CD4-positive, alpha-beta T cell (primary cell): ENCODE data around the gene IP6K3. TPM values are rescaled to one million over a fixed set of nuclear protein-coding genes. Genes with fewer than 3 reads are reported as not detected.

Source experiments
- ATAC-seq: fragments of 200-7000 bp; cut with Tn5 transposase; one replicate; pipeline ENCODE4 v1.10.0; 2022; ENCODE audit warnings: mild to moderate bottlenecking; ENCODE audit not compliant: poor library complexity
- CTCF ChIA-PET: fragments of 350-600 bp; sonication (Branson Sonifier 250); formaldehyde crosslinking; loops from one replicate; lab custom pipeline; 2021; ENCODE audit warnings: antibody characterized with exemption, inconsistent platforms; lab: Charles Lee
- POLR2A ChIA-PET: fragments of 350-600 bp; sonication (Branson Sonifier 250); formaldehyde crosslinking; loops from one replicate; lab custom pipeline; 2021; ENCODE audit warnings: antibody characterized with exemption, inconsistent platforms; lab: Charles Lee
- DNase-seq, 14 experiments: peaks; one replicate each; pipeline ENCODE4 v3.0.0-alpha.2; 2013 to 2020; ENCODE audit warnings: mixed read lengths in 2 of 14
- H3K27ac ChIP-seq, 2 donors: one replicate each; pipeline versions ENCODE4 v1.5.1 to v1.7.0; 2013; ENCODE audit warnings: low read length in 2 of 2, low read depth in 1 of 2, mild to moderate bottlenecking in 1 of 2
- H3K27me3 ChIP-seq, 2 experiments: 1 replicate in 1 of 2; 2 replicates in 1 of 2; pipeline versions ENCODE4 v1.6.1 to v1.7.0; 2013; ENCODE audit warnings: low read length in 2 of 2, control low read depth in 1 of 2, mild to moderate bottlenecking in 1 of 2, moderate library complexity in 1 of 2; ENCODE audit not compliant: insufficient read depth in 2 of 2, control insufficient read depth in 1 of 2
- H3K36me3 ChIP-seq: one replicate; pipeline ENCODE4 v1.6.1; 2013; ENCODE audit warnings: low read length, control low read depth; ENCODE audit not compliant: insufficient read depth
- H3K4me1 ChIP-seq: one replicate; pipeline ENCODE4 v1.6.1; 2013; ENCODE audit warnings: low read length, control low read depth; ENCODE audit not compliant: insufficient read depth
- H3K4me3 ChIP-seq: one replicate; pipeline ENCODE4 v1.5.1; 2013; ENCODE audit warnings: mild to moderate bottlenecking, low read length, moderate library complexity
- H3K9me3 ChIP-seq, 2 experiments: 1 replicate in 1 of 2; 2 replicates in 1 of 2; pipeline versions ENCODE4 v1.6.1 to v1.7.0; 2013; ENCODE audit warnings: low read length in 2 of 2, mild to moderate bottlenecking in 2 of 2, control low read depth in 1 of 2, moderate library complexity in 1 of 2; ENCODE audit not compliant: control insufficient read depth in 1 of 2, insufficient read depth in 1 of 2
- H3K27ac Mint-ChIP-seq: one replicate; pipeline ENCODE4 v1.8.0; 2020; ENCODE audit warnings: mixed read lengths
- H3K27me3 Mint-ChIP-seq: one replicate; pipeline ENCODE4 v1.8.0; 2021; ENCODE audit warnings: mixed read lengths
- H3K36me3 Mint-ChIP-seq: one replicate; pipeline ENCODE4 v1.8.0; 2021; ENCODE audit warnings: low read depth, mixed read lengths
- H3K4me1 Mint-ChIP-seq: one replicate; pipeline ENCODE4 v1.8.0; 2021; ENCODE audit warnings: low read depth, mixed read lengths
- H3K4me3 Mint-ChIP-seq: one replicate; pipeline ENCODE4 v1.8.0; 2020; ENCODE audit warnings: mild to moderate bottlenecking, mixed read lengths
- H3K9me3 Mint-ChIP-seq: one replicate; pipeline ENCODE4 v1.8.0; 2020; ENCODE audit warnings: mixed read lengths
- CTCF ChIP-seq: fragments of 200-600 bp; IDR thresholded peaks from one replicate; pipeline ENCODE4 v1.8.0; 2022; ENCODE audit warnings: antibody characterized with exemption, mild to moderate bottlenecking
- intact Hi-C, 2 experiments: fragments of 100-400 bp; cut with DNase I in 1 of 2; cut with micrococcal nuclease in 1 of 2; formaldehyde crosslinking; loops; one replicate each; pipeline versions ENCODE4 v1.15.1 to v1.9.0; 2023 to 2025; cut with DNase I, micrococcal nuclease
- total RNA-seq, 174 experiments: library from RNA in 2 of 174; stranded (reverse) in 2 of 174; gene quantifications; one replicate each; pipeline ENCODE4 v1.2.3 and lab custom pipeline; 2021 to 2026

IP6K3 gene
- total RNA-seq, 2 experiments from 2014 or later = not detected

GRCh38 chr6:33779290-33779689 is 32.6 kb upstream of the IP6K3 start:
- no peaks in the 10 kb centered on the region for H3K9me3 ChIP-seq
- TF ChIP-seq CTCF = no peak
- Mint-ChIP-seq H3K27ac (no peak overlapping the region), H3K36me3 (peaks cover 98% of the 10 kb centered on the region), H3K9me3 (no peaks in the 10 kb centered on the region), H3K4me1 (peaks cover 33% of the 10 kb centered on the region), H3K4me3 (no peak overlapping the region), H3K27me3 (no peaks in the 10 kb centered on the region)
- CTCF ChIA-PET = interaction anchor here (0.8 kb wide), 1 partner anchor 8 kb away, joined by 3 read pairs; no protein-coding TSS in a partner anchor
- H3K27me3 ChIP-seq = no peaks in the 10 kb centered on the region
- no peak for ATAC-seq
- DNase-seq = no peak
- H3K27ac ChIP-seq = no peak overlapping the region
- H3K36me3 ChIP-seq = peaks cover 99% of the 10 kb centered on the region
- POLR2A ChIA-PET = interaction anchor here (1.1 to 1.7 kb wide), 2 partner anchors 8 to 9 kb away, joined by 3 to 14 read pairs; partner anchors contain the start of gene LEMD2
- H3K4me3 ChIP-seq = no peak overlapping the region
- H3K4me1 ChIP-seq = peaks cover 10% of the 10 kb centered on the region
- intact Hi-C loops = no loop called here

GRCh38 chr6:33778444-33779121 is 31.9 kb upstream of the IP6K3 start:
- ChIA-PET POLR2A (interaction anchor here (1.0 to 1.7 kb wide), 2 partner anchors 9 to 10 kb away, joined by 4 to 14 read pairs; partner anchors contain the start of gene LEMD2), CTCF (no interaction called here)
- Mint-ChIP-seq H3K4me3 (no peak overlapping the region), H3K27me3 (no peaks in the 10 kb centered on the region), H3K27ac (no peak overlapping the region), H3K36me3 (peaks cover 91% of the 10 kb centered on the region), H3K4me1 (peaks cover 26% of the 10 kb centered on the region), H3K9me3 (no peaks in the 10 kb centered on the region)
- Histone ChIP-seq H3K4me3 (no peak overlapping the region), H3K27ac (no peak overlapping the region), H3K36me3 (peaks cover 96% of the 10 kb centered on the region), H3K9me3 (no peaks in the 10 kb centered on the region), H3K4me1 (peaks cover 4% of the 10 kb centered on the region), H3K27me3 (no peaks in the 10 kb centered on the region)
- no peak for TF ChIP-seq CTCF
- ATAC-seq (no peak), DNase-seq (no peak)
- intact Hi-C loops = no loop called here

- ATAC-seq (no peak), DNase-seq (no peak)
- Mint-ChIP-seq H3K36me3 (peaks cover 91% of the 10 kb centered on the region), H3K4me1 (peaks cover 26% of the 10 kb centered on the region), H3K27ac (no peak overlapping the region), H3K9me3 (no peaks in the 10 kb centered on the region), H3K4me3 (no peak overlapping the region), H3K27me3 (no peaks in the 10 kb centered on the region)
- ChIA-PET CTCF (no interaction called here), POLR2A (interaction anchor here (1.0 kb wide), 1 partner anchor 10 kb away, joined by 4 read pairs; no protein-coding TSS in a partner anchor)
- no peaks in the 10 kb centered on the region for H3K27me3 ChIP-seq
- no peak overlapping the region for H3K27ac ChIP-seq
- H3K9me3 ChIP-seq = no peaks in the 10 kb centered on the region
- no peak for TF ChIP-seq CTCF
- peaks cover 96% of the 10 kb centered on the region for H3K36me3 ChIP-seq
- intact Hi-C loops = no loop called here
- H3K4me1 ChIP-seq = no peaks in the 10 kb centered on the region
- H3K4me3 ChIP-seq = no peak overlapping the region
These were observed 31.0 kb upstream of the IP6K3 start for GRCh38 chr6:33777398-33778388.
